Endothelial cell (in vitro differentiated cells): ENCODE data around the gene LYPD3. TPM values are rescaled to one million over a fixed set of nuclear protein-coding genes. Genes with fewer than 3 reads are reported as not detected.

Source experiments
- DNase-seq: peaks from one replicate; pipeline ENCODE4 v3.0.0; 2021; ENCODE audit warnings: low spot score
- H3K27ac Mint-ChIP-seq: one replicate; pipeline ENCODE4 v1.8.0; 2021; ENCODE audit warnings: mixed read lengths, inconsistent platforms; ENCODE audit not compliant: unreplicated experiment
- H3K27me3 Mint-ChIP-seq: one replicate; pipeline ENCODE4 v1.8.0; 2021; ENCODE audit warnings: mild to moderate bottlenecking, moderate library complexity, mixed read lengths, inconsistent platforms; ENCODE audit not compliant: unreplicated experiment
- H3K36me3 Mint-ChIP-seq: one replicate; pipeline ENCODE4 v1.8.0; 2021; ENCODE audit warnings: mild to moderate bottlenecking, low read depth, mixed read lengths, inconsistent platforms; ENCODE audit not compliant: unreplicated experiment
- H3K4me1 Mint-ChIP-seq: one replicate; pipeline ENCODE4 v1.8.0; 2021; ENCODE audit warnings: mild to moderate bottlenecking, mixed read lengths, inconsistent platforms; ENCODE audit not compliant: unreplicated experiment
- H3K4me3 Mint-ChIP-seq: one replicate; pipeline ENCODE4 v1.8.0; 2021; ENCODE audit warnings: mild to moderate bottlenecking, mixed read lengths, inconsistent platforms; ENCODE audit not compliant: unreplicated experiment
- H3K9me3 Mint-ChIP-seq: one replicate; pipeline ENCODE4 v1.8.0; 2021; ENCODE audit warnings: mixed read lengths, inconsistent platforms; ENCODE audit not compliant: unreplicated experiment
- CTCF ChIP-seq: fragments of 200-600 bp; sonication (generic); IDR thresholded peaks from one replicate; pipeline ENCODE4 v1.5.0; 2021; ENCODE audit warnings: antibody characterized with exemption; ENCODE audit not compliant: unreplicated experiment
- total RNA-seq: library from RNA; stranded (reverse); fragmentation: NEBNext Ultra II Directional; extraction: Animal tissue kit (Norgen Biotek cat#: 25700); gene quantifications from one replicate; pipeline ENCODE4 v1.2.1, GENCODE V29; 2021; ENCODE audit not compliant: unreplicated experiment

LYPD3 gene
- total RNA-seq, 1 donor from 2014 or later, result 0.67 TPM

- H3K27me3 Mint-ChIP-seq, result peaks cover 2% of the 10 kb centered on the region
- H3K36me3 Mint-ChIP-seq, result peaks cover 4% of the 10 kb centered on the region
- DNase-seq, result no peak
- TF ChIP-seq CTCF, result no peak
- no peaks in the 10 kb centered on the region for H3K4me1 Mint-ChIP-seq
- H3K9me3 Mint-ChIP-seq, result peaks cover 6% of the 10 kb centered on the region
- no peak overlapping the region for H3K27ac Mint-ChIP-seq
- no peak overlapping the region for H3K4me3 Mint-ChIP-seq
Observed at GRCh38 chr19:43454031-43454430, 11.4 kb downstream of the LYPD3 start.

- Mint-ChIP-seq H3K27me3 (peaks cover 2% of the 10 kb centered on the region), H3K4me1 (no peaks in the 10 kb centered on the region), H3K27ac (no peak overlapping the region), H3K36me3 (peaks cover 4% of the 10 kb centered on the region), H3K9me3 (peaks cover 6% of the 10 kb centered on the region), H3K4me3 (no peak overlapping the region)
- no peak for DNase-seq
- TF ChIP-seq CTCF, result no peak
Observed at GRCh38 chr19:43452582-43452981, 12.8 kb downstream of the LYPD3 start.

- Mint-ChIP-seq H3K9me3 (peaks cover 6% of the 10 kb centered on the region), H3K27ac (no peak overlapping the region), H3K4me3 (no peak overlapping the region), H3K4me1 (no peaks in the 10 kb centered on the region), H3K36me3 (peaks cover 4% of the 10 kb centered on the region), H3K27me3 (peaks cover 2% of the 10 kb centered on the region)
- DNase-seq, result no peak
- no peak for TF ChIP-seq CTCF
Observed at GRCh38 chr19:43450545-43450997, 14.8 kb downstream of the LYPD3 start.

GRCh38 chr19:43447655-43448054 is 17.8 kb downstream of the LYPD3 start:
- no peak overlapping the region for H3K27ac Mint-ChIP-seq
- no peak overlapping the region for H3K4me3 Mint-ChIP-seq
- DNase-seq, result no peak
- H3K36me3 Mint-ChIP-seq, result peaks cover 4% of the 10 kb centered on the region
- TF ChIP-seq CTCF, result no peak
- H3K27me3 Mint-ChIP-seq, result peaks cover 5% of the 10 kb centered on the region
- H3K4me1 Mint-ChIP-seq, result peaks cover 2% of the 10 kb centered on the region
- peaks cover 6% of the 10 kb centered on the region for H3K9me3 Mint-ChIP-seq

- H3K27ac Mint-ChIP-seq, result no peak overlapping the region
- peak; percentile 97 for TF ChIP-seq CTCF
- DNase-seq, result peak; percentile 77
Observed at GRCh38 chr19:43446746-43447489, 18.5 kb downstream of the LYPD3 start.

More at GRCh38 chr19:43446746-43447489, 18.5 kb downstream of the LYPD3 start:
- H3K9me3 Mint-ChIP-seq, result no peaks in the 10 kb centered on the region
- peaks cover 5% of the 10 kb centered on the region for H3K27me3 Mint-ChIP-seq
- peaks cover 2% of the 10 kb centered on the region for H3K4me1 Mint-ChIP-seq
- H3K4me3 Mint-ChIP-seq, result no peak overlapping the region
- no peaks in the 10 kb centered on the region for H3K36me3 Mint-ChIP-seq
